CD4-positive, alpha-beta T cell treated with Interleukin-1 beta for 1 hour (primary cell): Measurements from ENCODE around the gene TMEFF1.
"Not testable (repeated sequence)": the region's sequence is repeated elsewhere in the genome, so short reads cannot be mapped to it uniquely, and the experiment has no call there.

Source experiments
- DNase-seq, 2 donors: peaks; one replicate each; pipeline ENCODE4 v3.0.0-alpha.2; 2020 to 2022

TMEFF1 gene

DNA sequence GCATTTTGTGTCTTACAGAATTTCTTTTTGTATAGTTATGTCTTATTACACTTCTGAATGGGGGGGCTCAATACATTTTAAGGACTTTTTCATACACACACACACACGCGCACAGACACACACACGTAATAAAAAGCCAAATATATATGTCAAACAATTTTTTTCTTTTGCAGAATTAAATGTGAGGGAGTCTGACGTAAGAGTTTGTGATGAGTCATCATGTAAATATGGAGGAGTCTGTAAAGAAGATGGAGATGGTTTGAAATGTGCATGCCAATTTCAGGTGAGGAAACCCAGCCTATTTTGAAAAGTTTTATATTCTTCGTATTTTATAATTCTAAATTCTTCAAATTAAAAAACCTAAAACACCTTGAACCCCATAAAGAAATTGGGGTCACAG lies 25.6 kb downstream of the TMEFF1 start:
- DNase-seq = no peak

DNA sequence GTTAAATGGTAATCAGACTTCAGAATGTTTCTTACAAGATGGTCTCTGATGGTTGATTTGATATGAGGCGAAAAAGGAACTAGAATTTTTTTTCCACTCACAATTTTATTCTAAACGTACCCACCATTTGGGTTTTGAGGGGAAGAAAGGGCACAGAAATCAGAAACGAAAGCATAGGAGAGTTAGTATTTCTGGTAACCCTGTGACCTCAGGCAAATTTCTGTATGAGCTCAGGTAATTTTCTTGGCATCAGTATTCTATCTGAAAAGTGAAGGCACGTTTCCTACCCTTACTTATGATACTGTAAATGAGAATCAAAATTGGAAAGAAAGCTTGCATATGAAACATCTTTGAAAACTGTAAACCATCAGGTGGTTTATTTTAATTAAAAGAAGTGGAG lies 26.5 kb downstream of the TMEFF1 start:
- no peak for DNase-seq

DNA sequence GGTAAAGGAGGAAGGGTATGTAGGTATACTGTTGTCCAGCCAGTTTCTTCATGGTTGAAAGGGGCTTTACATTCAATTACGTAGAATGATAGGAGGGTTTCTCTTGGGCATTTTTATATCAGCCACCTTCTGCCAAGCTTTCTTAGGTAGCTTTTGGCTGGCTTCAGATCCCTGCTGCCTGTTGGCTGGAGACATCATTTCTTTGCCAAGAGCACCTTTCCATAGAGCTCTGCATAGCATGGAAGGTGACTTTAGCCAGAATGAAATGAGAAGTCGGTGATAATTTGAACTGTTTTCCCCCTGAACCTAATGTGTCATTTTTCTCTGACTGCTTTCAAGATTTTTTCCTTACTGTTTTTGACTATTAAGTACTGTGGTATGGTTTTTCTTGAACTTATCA lies 26.9 kb downstream of the TMEFF1 start:
- DNase-seq = no peak

DNA sequence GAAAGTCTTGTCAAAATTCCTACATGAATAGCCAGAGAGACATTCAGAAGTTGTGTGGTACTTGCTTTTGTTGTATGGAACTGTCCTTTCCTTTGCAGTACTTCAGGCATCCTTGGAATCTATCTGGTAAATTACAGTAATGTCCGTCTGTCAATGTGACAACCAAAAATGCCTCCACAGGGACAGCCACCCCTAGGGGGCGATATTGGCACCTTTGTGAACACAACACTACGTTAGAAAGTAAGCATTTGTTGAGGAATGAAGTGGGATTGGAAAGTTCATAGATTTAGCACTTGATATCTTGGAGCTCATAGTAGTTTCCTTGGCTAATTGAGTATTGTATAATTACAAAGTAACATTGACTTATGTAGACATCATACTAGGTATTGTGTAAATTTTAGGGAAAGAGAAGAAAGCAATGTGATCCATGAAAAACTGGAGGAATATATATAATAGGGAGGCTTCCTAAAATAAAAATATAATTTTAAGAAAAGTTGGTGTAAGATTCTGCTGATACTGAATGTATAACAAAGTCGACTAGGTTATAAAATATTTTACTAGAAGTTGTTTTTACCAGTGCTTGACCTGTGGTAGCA lies 32.7 kb downstream of the TMEFF1 start:
- DNase-seq = peak; percentile 17 to 47

DNA sequence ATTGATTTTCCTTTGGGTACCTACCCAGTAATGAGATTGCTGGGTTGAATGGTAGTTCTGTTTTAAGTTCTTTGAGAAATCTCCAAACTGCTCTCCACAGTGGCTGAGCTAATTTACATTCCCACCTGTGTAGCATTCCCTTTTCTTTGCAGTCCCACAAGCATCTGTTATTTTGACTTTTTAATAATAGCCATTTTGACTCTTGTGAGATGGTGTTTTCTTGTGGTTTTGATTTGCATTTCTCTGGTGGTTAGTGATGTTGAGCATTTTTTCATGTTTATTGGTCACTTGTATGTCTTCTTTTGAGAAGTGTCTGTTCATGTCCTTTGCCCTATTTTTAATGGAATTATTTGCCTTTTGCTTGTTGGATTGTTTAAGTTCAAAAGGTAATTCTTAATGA lies 34.4 kb downstream of the TMEFF1 start:
- not testable (repeated sequence) for DNase-seq

DNA sequence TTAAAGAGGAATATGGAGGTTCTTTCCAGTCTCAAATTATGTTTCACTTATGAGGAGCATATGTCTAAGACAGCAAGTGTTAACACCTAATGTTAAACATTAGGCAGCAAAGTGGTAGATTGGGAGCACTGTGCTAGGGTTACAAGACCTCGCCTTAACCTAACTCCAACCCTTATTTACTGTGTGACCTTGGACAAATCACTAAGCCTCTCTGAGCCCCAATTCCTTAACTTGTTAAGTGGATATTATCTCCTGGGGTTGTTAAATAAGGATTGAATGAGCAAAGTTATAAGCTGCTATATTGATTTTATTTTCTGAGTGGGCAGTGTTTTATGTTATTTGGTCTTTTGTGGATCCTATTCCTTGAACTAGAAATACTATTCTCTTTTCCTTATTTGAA lies 38.3 kb downstream of the TMEFF1 start:
- no peak for DNase-seq

DNA sequence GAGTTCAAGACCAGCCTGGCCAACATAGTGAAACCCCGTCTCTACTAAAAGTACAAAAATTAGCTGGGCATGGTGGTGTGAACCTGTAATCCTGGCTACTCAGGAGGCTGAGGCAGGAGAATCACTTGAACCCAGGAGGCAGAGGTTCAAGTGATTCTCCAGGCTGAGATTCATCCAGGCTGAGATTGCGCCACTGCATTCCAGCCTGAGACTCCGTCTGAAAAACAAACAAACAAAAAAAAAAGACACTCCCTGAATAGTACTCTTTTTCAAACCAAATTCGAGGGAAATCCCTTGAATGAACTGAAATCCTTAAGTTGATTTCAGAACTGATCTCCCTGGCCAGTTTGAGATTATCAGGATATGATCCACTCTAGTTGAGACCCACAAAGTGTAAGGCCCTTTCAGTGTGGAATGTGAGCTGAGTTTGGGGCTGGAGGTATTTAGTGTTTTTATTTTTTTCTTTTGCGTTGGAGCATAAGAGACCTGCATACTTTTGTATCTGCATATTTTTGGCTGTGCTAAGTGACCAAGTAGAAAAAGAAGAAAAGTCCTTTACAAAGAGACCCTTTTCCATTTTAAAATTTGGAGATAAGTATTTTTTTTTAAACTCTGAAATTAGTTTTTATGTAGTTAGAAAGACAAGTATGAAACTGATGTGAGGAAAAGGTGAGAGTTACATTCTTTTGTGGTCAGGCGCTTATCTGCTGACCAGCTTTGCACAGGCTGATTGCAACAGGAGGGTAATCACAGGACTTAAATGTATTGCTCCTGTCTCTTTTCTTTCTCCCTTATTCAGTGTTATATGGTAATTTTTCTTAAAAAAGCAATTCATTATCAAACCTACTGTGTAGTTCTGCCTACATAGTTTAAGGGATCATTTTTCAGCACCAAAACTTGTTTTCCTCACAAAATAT lies 42.9 kb downstream of the TMEFF1 start:
- DNase-seq = no peak

DNA sequence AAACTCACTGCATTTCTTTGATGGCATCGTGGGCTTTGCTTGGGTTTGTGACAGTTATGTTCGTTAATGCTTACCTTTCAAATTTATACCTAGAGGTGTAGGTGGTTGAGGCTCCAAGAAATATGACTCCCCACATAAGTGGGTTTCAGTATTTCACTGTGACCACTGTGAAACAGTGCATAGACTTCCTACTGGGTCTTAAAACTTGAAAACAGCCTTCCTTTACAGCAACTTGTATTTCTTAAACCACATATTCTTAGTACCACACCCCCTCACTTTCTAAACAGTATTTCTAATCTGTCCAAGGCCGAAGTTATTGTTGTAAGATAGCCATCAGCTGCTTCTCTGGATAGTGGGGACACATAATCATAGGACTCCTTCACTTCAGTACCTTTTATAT lies 48.3 kb downstream of the TMEFF1 start:
- no peak for DNase-seq

DNA sequence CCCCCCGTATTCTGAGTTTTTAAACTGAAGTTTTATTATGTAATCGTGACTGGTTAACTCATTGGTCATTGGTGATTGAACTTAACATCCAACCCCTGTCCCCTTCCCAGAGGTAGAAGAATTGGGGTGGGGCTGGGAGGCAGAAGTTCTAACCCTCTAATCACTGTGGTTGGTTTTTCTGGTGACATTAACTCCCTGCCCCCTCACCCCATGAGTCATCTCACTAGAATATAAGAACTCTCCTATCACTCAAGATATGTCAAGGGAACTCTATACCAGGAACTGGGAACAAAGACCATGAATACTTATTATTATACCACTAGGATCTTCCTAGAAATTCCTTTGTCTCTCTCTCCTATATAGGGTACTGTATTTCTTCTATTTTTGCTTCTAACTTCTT lies 52.6 kb downstream of the TMEFF1 start:
- no peak for DNase-seq

DNA sequence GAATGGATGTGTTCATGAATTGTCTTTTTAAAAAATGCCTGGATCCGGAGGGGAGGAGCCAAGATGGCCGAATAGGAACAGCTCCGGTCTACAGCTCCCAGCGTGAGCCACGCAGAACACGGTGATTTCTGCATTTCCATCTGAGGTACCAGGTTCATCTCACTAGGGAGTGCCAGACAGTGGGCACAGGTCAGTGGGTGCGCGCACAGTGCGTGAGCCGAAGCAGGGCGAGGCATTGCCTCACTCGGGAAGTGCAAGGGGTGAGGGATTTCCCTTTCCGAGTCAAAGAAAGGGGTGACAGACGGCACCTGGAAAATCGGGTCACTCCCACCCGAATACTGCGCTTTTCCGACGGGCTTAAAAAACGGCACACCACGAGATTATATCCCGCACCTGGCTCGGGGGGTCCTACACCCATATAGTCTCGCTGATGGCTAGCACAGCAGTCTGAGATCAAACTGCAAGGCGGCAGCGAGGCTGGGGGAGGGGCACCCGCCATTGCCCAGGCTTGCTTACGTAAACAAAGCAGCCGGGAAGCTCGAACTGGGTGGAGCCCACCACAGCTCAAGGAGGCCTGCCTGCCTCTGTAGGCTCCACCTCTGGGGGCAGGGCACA lies 54.3 kb downstream of the TMEFF1 start:
- DNase-seq = not testable (repeated sequence)

DNA sequence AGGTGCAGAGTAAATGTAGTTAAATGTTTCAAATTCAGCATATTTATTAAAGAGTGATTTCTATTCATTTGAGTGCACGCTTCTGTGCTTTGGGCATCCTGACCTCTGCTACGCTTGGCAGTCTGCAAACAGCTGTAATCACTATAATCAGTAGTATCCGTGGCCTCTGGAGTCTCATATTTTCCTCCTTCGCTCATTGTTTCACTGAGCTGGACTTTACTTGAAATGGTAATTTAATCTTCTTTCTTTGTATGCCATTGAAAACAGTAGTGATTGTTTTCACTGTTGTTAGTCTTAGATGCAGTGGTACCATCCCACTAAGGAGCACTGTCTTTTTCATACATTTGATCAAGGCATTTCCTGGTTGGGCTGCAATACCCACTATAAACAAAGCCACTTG lies 61.5 kb downstream of the TMEFF1 start:
- no peak for DNase-seq

DNA sequence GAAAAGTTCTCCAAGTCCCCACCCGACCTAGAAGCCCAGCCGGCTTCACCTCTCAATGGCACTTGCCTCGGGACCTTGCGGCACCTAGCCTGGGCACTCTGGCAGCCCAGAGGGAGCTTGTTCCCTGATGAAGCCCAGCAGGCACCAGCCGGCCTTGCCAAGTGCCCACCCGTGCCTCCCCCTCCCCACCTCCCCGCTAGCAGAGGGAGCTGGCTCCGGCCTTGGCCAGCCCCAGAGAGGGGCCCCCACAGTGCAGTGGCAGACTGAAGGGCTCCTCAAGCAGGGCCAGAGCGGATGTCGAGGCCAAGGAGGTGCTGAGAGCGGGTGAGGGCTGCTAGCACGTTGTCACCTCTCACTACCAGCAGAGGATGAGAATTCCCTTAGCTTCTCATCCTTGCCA lies 67.4 kb downstream of the TMEFF1 start:
- no peak for DNase-seq

DNA sequence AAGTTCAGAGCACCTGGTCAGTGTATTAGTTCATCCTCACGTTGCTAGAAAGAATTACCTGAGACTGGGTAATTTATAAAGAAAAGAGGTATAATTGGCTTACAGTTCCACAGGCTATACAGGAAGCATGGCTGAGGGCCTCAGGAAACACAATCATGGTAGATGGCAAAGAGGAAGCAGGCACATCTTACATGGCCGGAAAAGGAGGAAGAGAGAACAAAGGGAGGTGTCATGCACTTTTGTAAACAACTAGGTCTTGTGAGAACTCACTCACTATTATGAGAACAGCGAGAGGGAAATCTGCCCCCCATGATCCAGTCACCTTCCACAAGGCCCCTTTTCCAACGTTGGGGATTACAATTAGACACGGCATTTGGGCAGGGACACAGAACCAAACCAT lies 76.1 kb downstream of the TMEFF1 start:
- no peak for DNase-seq

DNA sequence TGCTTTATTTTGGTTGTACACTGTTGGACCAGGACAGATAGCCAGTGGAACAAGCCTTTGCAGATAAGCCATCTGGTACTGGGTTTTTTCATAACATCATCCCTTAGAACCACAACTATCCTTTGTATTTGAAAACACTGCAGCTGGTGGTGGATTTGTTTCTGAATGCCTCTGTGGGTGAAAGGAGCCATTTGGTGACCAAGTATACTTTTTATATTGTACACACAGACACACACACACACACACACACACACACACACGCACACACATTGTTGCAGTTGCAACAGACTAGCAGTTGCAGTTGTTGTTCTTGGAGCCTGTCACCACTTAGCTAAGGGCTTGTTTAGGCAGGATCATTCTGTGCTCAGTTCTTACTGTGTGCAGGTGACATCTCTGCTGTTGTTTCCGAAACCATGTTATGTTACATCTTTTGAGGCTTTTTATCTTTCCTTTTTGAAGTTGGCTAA lies 82.0 kb downstream of the TMEFF1 start:
- no peak for DNase-seq

DNA sequence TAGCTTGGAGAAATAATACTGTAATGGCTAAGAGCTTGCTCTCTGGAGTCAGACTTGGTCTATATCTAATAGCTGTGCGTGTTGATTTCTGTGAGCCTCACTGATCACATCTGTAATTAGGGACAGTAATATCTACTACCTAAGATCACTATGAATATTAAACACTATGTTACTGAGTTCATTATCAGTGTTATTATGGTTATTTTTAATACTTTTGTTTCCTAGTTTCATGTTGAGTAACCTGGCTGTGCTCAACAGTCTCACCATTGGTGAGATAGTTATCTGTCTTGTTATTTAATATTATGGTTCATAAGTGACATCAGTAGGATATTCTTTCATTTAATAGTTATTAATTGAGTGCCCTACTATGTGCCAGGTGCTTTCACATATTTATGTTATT lies 82.5 kb downstream of the TMEFF1 start:
- DNase-seq = no peak

DNA sequence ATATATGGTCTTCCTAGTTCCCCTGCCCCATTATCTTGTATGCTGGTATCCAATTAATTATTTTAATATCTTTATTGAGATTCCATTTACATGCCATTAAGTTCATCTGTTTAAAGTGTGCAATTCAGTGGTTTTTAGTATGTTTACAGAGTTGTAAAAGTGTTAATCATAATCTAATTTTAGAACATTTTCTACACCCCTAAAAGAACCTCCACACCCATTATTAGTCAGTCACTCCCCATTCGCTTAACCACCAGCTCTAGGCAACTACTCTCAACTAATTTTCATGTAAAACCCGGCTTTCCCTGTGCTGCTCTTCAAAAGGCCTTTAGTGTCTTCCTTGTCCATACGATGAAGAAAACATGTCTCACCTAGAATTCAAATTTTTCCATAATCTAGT lies 84.1 kb downstream of the TMEFF1 start:
- DNase-seq = no peak

DNA sequence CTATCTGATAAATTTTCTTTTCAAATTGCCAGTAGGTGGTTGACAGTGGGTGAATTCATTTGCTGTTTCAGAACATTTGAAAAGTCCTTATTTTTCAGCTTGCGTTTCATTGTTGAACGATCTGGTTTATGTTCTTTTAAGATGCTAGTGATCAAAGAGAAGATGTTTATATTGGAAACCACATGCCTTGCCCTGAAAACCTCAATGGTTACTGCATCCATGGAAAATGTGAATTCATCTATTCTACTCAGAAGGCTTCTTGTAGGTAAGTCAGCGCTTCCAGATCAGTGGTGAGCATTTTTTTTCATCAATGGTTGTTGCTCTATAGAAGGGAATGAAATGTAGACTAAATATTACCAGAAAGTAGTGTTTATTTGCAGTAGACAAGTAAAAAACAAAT lies 88.3 kb downstream of the TMEFF1 start:
- DNase-seq = no peak

DNA sequence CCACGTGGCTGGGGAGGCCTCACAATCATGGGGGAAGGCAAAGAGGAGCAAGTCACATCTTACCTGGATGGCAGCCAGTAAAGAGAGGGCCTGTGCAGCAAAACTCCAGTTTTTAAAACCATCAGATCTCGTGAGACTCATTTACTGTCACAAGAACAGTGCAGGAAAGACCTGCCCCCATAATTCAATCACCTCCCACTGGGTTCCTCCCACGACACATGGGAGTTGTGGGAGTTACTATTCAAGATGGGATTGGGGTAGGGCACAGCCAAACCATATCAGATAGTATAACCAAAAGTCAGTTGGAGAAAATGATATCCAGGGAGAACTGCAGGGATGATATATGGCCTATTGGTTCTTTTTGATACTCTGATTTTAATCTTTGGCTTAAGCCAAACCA lies 94.9 kb downstream of the TMEFF1 start:
- DNase-seq = no peak

DNA sequence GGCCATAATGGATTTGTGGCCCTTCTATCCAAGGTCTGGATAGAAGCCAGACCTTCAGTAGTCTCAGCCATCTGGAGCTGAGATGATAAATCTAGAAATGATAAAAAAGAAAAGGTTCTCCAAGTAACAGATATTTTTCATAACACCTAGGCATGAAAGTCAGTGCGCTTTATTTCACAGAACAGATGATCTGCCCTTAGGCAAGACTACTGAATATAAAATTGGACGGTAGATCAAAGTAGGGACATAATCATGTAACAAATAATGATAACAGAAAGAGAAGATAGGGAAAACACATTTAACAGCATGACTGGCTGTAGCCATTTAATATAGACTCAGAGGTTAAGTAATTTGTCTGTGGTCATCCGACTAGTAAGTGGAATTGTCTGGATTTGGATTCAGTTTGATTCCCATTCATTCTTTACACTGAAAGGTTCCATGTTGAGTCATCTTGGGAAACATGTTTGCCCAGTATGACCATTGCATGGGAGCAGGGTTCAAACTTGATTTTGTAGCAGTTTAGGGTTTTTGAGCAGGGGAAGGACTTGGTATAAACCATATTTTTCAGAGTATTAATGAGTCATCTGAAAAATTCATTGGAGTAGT lies 100.8 kb downstream of the TMEFF1 start:
- no peak for DNase-seq

DNA sequence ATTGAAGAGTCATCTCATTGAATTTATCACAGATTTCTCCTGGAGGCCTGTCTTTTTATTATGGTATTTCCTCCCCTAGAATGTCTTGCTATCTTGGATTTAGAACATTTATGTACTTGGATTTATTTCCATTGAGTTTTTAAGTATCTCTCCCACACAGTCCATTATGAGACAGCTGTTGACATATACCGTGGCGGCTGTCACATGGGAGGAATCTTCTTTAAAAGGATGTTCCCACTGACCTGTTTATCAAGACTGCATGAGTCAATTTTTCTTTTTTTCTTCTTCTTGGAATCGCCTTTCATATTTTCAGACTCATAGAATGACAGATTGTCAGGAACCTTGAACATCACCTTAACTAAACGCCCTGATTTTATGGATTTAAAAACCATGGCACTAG lies 102.1 kb downstream of the TMEFF1 start:
- DNase-seq = no peak

DNA sequence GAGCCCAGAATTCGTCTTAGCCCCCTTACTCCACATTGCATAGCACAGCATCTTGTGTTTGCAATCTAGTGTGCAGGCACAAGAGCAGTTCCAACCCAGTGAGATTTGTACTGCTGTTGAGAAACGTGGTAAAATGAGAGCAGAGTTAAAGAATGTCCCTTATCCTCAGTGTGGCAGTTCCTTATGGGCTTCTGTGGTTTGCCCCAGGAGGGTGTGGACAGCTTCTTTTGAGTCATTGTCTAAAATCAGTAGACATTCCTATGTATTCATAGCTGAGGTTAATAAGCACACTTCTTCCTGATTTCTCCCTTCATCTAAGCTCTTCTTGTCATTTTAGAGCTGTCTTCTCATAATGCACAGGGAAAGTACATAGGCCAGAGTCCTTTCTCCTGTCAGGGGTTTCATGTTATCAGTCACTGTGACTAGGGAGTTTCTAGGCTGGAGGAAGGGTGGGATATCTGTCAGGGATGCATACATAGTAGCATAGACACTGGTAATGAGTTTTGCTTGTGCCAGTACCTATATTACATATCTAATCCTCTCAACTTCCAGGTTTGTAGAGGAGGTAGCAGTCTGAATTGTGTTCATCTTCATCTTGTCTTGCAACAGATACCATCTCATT lies 102.9 kb downstream of the TMEFF1 start:
- DNase-seq = no peak

DNA sequence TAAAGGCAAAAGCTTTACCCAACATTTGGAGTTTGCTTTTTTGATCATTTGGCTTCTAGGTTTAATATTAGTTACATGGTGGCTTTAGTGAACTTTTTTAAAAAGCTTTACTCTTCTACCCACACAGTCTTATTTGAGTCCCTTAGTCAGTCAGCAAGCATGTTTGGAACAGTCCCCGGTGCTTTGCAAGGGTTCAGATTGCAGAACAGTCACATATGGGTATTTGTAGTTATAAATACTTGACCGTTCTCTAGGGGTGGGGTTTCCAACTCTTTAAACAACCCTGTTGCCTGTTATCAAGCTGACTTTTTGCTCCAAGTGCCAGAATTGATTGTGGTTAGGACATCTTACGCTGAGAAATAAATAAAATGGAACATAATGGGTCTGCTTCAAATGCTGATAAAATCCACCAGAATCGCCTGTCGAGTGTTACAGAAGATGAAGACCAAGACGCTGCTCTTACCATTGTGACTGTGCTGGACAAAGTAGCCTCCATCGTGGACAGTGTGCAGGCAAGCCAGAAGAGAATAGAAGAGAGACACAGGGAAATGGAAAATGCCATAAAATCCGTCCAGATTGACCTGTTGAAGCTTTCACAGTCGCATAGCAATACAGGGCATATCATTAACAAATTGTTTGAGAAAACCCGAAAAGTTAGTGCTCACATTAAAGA lies 105.0 kb downstream of the TMEFF1 start, which contains the start of gene CAVIN4:
TSS of gene CAVIN4 (plus strand) at position 304 of the 673 bp plus-strand sequence. CDS start at position 369, 65 bp downstream.
- DNase-seq = no peak
